ENCODE measurements around the gene SESTD1.
A peak's percentile ranks its signal among the peaks of the same experiment; 100 is the strongest.

SESTD1 gene

DNA sequence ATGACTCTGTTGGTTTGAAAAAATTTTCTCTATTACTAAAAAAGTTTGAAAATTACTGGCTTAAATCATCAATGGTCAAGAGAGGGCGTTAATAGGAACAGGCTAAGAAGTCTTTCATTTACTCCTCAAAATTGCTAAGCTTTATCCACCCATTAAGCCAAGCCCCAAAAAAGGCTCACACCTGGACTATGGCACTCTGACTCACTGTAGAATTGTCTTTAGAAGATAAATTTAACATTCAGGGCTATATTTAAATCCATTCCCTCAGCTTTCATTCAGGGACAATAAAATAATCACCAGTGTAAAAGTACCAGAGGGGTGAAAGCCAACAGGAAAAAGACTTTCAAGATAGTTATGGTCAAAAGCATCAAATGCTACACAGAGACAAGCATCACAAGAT, 80.0 kb downstream of the SESTD1 start:
- peak; percentile 0 for DNase-seq (ENCODE audit: low spot score)

DNA sequence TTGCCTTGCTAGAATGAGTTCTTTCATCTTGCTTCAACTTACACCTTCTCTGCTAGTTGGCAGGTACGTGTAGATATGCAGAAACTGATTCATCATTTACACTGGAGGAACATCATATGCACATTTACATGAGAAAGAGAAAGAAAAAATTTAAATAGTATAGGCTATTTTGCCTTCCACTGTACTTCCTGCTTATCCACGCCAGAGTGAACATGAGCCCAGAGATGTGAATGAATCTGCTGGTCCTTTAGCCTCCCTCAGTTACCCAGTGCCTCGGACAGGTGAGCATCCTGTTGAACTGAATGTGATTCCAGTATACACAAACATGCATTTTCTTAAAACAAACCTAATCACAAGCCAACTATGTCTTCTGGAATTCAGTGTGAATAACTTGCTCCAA, 83.6 kb downstream of the SESTD1 start:
- DNase-seq (ENCODE audit: low spot score): no peak

DNA sequence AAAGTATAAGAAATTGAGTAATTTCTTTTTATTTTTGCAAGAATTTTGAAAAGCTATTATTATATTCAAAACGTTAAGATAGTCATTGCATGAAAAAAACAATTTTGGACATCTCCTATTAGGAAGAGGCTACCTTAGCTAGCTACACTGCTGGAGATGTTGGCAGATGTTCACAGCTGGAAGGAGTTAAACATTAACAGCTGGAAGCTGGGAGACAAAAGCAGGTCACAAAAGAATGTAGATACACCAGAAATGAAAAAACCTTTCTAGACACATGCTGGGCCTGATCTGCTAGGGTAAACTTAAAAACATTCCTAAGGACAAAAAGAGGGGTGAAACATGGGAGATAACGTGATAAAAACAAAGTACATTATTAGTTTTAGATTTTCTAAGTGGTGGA, 84.4 kb downstream of the SESTD1 start:
- no peak for DNase-seq (ENCODE audit: low spot score)

DNA sequence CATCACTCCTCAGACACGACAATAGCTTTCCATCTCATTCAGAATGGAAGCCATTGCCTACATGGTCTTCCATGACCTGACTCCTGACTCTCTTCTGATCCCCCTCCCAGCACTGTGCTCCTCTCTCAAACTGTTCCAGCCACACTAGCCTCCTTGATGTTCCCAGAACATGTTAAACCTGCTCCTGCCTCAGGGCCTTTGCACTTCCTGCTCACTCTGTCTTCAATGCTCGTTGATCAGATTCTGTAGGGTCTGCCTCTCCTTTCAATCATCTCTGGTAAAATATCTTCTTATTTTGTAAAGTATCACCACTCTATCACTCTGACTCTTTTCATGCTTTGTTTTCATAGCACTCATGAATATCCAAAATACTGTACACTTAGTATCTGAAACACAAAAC, 84.9 kb downstream of the SESTD1 start:
- DNase-seq (ENCODE audit: low spot score): no peak

DNA sequence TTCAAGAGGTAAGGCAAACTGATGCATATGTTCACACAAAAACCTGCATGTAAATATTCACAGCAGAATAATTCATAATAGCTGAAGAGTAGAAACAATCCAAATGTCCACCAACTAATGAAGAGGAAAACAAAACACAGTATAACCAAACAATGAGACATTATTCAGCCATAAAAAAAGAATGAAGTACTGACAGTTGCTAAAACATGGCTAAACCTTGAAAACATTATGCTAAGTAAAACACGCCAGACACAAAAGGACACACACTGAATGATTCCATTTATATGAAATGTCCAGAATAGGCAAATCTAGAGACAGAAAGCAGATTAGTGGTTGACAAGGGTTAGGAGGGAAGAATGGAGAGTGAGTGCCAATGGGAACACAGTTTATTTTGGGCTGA, 86.9 kb downstream of the SESTD1 start:
- DNase-seq (ENCODE audit: low spot score): no peak

DNA sequence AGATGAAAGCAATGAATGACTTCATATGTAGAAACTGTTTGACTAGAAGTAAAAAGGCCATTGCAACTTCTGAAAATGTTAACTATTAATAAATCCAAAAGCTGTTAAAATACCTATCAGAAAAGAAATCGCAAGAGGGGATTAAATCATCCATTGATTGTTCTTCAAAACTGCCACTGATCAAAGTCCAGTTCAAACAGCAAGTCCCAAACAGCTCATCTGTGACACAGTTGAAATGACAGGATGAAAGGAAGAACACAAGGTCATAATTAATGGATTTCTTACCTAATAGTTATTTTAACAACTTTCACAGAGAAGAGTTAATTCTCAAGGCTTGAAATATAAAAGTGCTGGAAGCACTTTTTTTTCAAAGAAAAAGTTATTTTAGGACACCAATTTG, 90.4 kb downstream of the SESTD1 start:
- no peak for DNase-seq (ENCODE audit: low spot score)

DNA sequence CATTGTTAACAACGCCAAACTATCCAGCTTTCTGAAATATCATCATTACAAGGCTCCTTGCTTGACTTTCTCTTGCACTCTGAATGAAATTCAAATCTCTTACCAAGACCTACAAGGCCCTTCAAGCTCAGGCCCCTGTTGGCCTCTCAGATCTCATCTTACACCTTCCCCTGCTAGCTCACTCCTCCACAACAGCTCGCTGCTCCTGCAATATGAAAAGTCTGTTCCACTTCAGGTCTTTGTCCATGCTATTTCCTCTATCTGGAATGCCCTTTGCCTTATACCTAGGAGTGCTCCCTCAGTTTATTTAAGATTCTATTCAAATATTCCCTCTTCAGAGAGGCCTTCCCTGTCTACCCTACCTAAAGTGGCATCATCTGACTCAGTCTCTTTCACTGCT, 91.7 kb downstream of the SESTD1 start:
- no peak for DNase-seq (ENCODE audit: low spot score)

DNA sequence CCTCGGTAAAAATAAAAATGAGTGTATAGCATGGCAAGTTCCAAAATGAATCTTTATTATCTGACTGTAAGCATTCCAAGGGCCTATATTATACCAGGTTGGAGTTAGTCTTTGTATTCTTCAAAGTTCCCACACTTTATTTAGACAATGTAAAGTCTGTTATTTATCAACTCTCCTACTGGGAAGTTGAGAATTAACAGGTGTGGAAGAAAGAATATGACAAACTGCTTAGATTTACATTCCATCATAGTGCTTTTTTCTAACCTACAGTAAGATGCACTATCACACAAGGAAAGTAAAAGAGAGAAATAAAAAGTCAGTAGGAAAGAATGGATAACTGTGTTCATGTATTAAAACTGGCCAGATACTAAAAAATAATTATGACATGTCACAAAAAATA, 93.3 kb downstream of the SESTD1 start:
- DNase-seq (ENCODE audit: low spot score): no peak

DNA sequence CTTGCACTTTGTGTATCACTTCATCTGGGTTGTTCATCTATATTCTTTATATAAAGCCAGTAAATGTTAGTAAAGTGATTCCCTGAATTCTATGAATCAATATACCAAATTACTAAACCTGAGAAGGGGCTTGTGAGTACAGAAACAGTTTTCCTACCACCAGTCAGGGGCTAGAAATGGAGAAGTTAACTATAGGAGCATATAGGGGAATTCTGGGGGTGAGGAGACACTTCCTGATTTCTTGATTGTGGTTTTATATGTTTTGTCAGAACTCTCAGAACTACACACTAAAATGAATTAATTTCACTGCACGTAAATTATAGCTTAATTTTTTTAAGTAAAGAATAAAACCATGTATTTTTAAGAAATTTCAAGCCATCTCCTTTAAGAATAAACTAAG, 93.7 kb downstream of the SESTD1 start:
- no peak for DNase-seq (ENCODE audit: low spot score)

DNA sequence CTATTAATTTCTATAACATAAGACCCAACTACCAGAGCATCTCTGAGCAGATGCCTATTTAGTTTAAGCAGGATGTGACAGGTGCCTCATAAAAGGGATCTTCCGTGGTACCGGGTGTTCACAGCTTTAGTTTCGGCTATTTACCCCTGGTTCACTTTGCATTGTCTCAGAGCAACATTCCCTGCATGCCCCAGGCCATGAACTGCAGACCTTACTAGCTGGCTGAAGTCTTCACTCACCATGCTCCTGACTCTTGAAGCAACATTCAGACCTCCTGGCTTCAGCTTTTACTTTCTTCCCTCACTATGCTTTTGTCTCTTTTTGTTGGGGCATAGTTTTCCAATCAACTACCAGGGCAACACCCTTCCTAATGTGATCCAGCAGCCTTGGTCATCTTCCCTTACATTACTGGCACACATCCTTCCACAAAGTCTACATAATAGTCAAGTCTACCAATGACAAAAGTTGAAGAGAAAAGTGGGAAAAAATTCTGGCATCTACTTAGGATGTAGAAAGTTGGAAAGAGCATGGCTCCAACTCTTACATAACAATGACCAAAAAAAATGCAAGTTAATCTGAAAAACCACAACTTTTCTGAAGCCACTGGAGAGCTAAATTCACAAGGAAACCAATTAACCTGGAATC, 99.2 kb downstream of the SESTD1 start:
- DNase-seq (ENCODE audit: low spot score): no peak

DNA sequence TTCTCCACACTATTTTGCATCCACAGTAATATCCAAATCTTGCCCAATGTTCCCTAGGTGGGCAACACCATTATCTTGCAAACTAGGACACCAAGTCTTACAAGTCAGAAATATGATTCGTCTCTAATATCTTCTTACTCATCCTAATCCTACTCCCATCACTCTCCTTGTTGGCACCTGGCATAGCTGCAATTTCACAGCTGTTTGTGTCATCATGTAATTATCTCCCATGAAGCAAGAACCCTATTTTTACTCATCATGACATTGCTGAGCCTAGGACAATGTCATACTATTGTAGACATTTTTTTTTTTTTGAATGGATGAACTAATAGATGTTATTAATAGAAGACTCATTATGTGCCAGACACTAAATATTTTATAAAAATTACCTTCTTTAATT, 123.4 kb downstream of the SESTD1 start:
- DNase-seq (ENCODE audit: low spot score): no peak

DNA sequence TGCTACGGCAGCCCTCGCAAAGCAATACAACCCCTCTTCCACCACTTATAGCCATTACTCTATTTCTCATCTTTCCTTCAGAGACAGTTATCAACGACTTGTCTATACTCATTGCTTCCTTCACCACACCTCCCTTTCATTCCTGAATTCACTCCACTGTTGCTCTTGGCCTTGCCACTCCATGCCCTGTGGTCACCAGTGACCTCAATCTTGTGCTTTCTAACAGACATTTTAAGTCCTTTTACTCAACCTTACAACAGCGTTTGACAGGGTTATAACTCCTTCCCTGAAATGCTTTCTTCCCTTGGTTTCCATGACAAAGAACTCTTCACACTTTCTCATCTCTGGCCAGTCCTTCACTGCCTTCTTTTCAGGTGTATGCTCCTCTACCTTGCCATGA, 124.1 kb downstream of the SESTD1 start:
- DNase-seq (ENCODE audit: low spot score): no peak

DNA sequence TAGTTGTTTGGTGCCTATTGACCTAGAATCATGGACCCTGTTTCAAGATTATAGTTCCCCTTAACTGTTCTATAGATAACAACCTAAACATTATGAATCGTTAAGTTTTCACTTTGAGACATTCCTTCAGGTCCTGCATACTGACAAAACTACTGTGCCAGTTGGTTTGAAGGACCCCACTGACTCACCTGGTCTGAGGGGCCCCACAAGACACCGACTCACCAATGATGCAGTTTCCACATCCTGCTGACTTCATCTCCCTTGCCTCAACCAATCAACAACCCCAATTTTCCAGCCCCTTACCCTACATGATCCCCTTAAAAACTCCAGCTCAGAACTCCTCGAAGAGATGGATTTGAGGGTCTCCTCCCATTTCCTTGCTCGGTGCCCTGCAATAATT, 125.1 kb downstream of the SESTD1 start:
- DNase-seq (ENCODE audit: low spot score): no peak

DNA sequence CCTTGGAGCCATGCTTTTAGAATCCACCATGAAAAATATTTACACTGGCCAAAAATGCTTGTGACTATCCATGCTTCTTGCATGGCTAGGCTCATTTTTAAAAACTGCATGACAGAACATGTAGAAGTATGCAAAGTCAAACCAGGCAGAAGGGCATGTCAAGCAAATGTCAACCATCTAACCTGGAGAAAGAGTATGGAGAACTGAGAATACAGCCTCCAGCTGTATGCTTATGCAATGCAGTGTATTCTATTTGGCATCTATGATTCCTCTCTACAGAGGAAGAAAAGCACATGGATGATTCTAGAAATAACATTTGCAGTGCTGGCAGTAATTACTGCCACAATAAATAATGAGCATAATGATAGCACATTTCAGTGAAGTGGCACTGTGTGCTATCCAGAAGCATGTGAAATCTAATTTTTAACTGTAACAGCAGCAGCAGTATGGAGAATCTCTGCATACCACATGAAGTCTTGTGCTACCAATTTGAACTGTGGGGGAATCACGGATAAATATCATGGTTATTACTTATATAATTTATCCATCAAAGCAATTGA, 127.4 kb downstream of the SESTD1 start:
- DNase-seq (ENCODE audit: low spot score): no peak

DNA sequence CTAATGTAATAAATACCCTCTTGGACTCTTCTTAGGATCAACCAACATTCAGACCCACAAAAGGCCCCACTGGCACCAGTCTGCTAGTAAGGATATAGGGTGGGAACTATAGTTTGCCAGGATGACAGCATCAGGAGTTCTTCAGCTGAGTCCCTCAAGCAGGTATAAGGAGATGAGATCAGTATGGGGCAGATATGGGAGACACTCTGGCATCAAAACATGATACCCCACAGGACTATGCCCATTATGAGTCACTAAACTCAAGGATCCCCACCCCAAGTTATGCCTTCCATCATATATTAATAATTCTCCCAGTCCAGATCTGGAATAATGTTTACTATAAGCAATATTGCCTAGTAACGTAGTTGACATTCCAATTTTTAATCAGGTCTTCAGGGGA, 131.6 kb downstream of the SESTD1 start:
- DNase-seq (ENCODE audit: low spot score): no peak

DNA sequence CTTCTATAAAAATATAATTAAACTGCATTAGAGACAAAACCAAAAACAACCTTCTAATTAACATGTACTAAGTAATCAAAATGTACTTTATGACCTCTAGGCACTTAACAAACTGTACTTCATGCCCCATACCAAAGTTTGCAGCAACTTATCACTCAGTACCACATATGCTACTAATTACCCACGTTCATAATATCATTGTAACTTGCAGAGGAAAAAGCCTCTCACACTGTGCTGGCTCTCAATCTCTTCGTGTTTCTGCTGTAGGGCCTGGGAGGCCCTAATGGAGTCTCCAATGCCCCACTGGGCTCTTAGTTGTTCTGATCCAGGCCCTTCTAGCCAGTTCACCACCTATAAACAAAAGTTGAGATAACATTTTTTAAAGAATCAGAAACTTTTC, 132.6 kb downstream of the SESTD1 start:
- DNase-seq (ENCODE audit: low spot score): no peak

DNA sequence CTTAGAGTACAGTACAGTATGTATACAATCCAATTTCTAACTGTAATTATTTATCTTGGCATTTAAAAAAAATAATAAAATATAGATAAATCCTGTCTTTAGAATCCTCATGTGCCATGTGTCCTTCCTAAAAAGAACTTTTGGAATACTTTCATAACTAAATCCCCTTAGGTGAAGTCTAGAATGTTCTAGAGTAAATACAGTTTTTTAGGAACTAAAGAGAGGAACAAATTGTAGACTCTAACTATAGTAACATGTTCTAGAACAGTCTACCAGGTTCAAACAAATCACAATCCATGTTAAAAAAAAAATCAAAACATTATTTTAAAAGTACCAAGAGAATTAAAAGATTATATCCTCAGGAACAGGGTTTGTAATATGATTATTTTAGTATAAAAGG, 134.1 kb downstream of the SESTD1 start:
- no peak for DNase-seq (ENCODE audit: low spot score)

DNA sequence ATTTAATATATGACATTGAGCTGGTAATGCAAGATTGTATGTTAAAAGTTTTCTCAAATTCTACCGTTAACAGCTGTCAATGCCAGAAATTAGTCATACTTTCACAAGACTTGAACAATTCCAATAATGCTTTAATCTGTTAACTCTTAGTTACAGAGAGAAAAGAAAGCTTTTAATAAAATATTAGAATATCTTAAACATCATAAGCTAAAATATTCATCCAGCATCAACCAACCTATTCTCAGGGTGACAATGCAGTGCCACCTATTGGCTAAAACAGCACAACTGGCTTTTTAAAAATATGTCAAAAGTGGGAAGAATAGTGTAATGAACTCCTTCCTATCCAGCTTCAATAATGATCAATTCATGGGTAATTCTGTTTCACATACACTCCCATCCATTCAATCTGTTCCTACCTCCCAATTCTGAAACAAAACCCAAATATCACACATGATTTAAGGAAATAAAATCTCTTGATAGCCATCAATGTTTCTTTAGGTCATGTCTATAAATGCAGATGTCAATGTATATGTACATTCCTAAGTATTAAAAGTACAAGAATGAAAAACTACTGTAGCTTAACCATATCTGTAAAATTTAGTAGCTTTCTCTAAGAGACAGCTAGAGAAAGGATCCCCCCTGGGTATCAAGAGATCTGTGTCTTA, 134.9 kb downstream of the SESTD1 start:
- no peak for DNase-seq (ENCODE audit: low spot score)

DNA sequence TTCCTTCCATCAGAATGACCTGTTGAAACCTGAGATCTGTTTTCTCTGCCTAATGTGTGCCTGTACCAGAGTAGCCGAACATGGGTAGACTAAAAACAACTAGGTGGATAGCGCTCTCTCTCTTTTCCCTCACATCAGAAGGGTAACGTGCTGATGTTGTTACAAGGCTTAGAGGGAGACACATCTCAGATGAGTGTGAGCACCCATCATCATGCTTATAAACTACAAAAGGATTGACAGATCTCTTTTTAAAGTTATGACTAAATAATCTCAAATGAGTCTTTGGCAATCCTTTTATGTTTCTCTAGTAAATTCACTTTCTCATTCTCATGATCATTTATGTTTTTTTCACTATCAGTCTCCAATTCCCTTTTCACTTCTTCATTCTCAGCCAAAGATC, 139.2 kb downstream of the SESTD1 start:
- no peak for DNase-seq (ENCODE audit: low spot score)

DNA sequence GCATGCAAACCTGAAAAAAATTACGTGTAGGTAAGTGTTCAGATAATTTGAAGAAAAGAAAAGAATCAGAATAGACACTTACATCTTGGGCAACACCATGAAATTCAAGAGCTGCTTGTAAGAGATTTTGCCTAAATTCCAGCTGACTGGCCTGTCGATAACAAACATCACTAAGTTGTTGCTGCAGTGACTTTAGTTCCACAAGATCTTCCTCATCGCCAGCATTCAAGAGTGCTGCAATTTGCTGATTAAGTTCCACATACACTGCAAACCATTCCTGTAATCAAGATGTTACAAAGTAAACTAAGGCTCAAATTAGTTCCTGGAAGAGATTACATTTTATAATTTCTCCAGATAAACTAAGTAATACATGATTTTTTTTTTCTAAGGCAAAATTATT, 140.3 kb downstream of the SESTD1 start:
- no peak for DNase-seq (ENCODE audit: low spot score)

DNA sequence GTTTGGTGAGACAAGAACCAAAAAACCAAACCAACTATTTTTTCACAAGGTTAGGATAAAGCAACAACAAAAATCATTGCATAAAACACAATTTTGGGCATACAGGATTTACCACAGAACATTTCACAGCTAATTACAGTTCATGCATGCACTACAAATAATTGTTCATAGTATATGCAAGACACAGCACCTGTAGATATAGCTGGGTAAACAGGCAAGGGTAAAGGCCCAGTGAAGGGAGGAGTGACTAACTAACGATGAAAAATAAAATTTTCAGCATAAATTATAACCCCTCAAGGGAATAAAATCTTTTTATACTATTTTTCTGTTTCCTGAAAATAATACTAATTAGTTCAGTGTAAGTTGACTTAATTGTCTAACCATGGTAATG, 141.4 kb downstream of the SESTD1 start:
- no peak for DNase-seq (ENCODE audit: low spot score)

DNA sequence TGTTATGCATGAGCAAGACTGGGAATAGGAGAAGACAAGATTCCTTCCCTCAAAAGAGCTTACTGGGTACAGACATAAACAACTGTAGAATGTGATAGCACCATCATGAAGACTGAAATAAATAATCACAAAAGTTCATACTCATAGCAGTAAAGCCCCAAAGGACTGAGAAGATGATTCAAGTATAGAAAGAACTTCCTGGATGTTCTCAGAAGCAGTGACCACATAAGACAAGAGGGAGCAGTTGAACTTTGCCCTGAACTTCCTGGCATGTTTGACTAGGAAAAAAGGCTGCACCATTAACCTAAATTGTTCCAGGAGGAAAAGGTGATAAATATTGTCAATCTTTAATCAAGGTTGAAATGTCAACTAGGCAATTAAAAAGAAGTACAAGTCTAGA, 156.9 kb downstream of the SESTD1 start:
- DNase-seq (ENCODE audit: low spot score): peak; percentile 65

DNA sequence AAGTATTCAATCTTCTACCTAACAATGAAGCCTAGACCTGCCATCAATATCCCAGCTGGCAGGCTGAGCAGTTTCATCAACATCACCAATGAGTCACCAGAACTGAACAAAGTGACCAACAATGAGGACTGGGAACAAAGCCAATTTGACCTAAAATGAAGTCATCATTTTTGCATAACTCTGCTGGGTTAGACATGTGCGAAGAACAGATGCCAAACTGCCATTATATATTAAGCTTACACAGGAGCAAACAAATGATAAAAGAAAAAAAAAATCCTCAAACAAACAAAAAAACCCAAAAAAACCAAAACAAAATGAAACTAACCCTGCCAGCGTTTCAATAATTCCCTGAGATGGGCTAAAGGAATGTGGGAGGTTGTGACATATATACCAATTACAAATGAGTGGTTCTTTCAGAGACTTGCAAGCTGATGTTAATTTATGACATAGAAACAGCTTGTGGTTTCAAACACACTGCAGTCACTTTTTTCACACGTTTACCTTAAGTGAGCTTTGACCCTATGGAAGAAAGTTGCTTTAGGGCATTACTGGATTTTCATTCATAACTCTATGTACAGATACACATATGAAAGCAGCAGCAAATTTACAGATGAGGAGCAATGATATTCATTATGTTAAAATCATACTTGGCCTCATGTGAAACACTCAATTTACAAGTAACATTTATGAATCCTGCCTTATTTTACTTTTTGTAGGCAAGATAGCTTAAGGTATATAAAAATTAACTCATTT, 157.8 kb downstream of the SESTD1 start:
- DNase-seq (ENCODE audit: low spot score): peak; percentile 72
